ENCODE data around the gene TMEM175.

TMEM175 gene

DNA sequence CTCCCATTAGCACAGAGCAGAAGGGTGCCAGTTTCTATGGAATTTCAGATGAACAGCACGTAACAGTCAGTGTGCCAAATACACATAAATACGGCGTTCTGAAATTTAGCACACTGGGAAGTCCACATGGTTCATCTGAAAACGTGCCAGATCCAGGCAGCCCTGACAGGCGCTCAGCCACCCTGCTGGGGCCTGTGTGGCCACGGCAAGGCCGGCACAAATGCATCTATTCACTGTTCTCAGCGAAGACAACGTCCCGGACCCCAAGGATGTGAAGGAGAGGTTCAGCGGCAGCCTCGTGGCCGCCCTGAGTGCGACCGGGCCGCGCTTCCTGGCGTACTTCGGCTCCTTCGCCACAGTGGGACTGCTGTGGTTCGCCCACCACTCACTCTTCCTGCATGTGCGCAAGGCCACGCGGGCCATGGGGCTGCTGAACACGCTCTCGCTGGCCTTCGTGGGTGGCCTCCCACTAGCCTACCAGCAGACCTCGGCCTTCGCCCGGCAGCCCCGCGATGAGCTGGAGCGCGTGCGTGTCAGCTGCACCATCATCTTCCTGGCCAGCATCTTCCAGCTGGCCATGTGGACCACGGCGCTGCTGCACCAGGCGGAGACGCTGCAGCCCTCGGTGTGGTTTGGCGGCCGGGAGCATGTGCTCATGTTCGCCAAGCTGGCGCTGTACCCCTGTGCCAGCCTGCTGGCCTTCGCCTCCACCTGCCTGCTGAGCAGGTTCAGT lies 25.5 kb downstream of the TMEM175 start:
- no peak overlapping the region for H3K27ac ChIP-seq (ENCODE audit: low read length)
- H3K9me3 ChIP-seq (ENCODE audit: control insufficient read depth, low read depth, low read length), result no peaks in the 10 kb centered on the region
- H3K9ac ChIP-seq (ENCODE audit: low read length), result no peak overlapping the region
- H3K4me3 ChIP-seq (ENCODE audit: low read length), result no peak overlapping the region
- no peaks in the 10 kb centered on the region for H3K27me3 ChIP-seq (ENCODE audit: control insufficient read depth, insufficient read depth, low read length)
- H3K4me1 ChIP-seq (ENCODE audit: control insufficient read depth, low read depth, low read length), result no peaks in the 10 kb centered on the region
- no peaks in the 10 kb centered on the region for H3K36me3 ChIP-seq (ENCODE audit: control insufficient read depth, low read depth, low read length)

GRCh38 chr4:958314-958665 lies 26.0 kb downstream of the TMEM175 start:
- Histone ChIP-seq H3K27me3 (ENCODE audit: control insufficient read depth, insufficient read depth, low read length) (no peaks in the 10 kb centered on the region), H3K36me3 (ENCODE audit: control insufficient read depth, low read depth, low read length) (no peaks in the 10 kb centered on the region), H3K4me3 (ENCODE audit: low read length) (no peak overlapping the region), H3K27ac (ENCODE audit: low read length) (no peak overlapping the region), H3K9me3 (ENCODE audit: control insufficient read depth, low read depth, low read length) (no peaks in the 10 kb centered on the region), H3K9ac (ENCODE audit: low read length) (no peak overlapping the region), H3K4me1 (ENCODE audit: control insufficient read depth, low read depth, low read length) (no peaks in the 10 kb centered on the region)

DNA sequence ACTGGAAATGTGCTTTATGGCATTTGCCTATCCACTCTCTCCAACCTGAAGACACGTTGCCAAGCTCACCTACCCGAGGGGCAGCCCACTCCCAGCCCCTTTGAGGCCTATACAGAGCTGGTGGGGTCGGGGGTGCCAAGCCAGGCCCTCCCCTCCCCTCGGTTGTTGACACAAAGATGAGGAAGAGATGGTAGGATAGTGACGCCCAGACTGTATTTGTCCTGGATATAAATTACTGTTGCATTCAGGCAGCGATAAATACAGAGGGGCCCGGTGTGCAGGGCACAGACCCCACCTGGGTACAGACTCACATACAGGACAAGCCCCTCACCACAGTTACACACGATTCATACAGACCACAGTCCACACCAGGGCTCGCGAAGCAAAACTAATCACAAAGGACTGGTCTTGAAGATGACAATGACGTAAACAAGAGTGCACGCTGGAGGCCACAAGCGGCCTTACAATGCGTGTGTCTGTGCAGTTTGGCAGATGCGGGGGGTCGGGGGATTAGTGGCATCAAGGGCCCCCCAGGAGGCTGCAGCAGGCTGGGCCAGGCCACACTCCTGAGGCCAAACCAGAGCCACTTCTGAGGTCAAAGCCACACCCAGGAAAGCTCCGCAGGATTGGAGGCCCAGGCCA lies 26.6 kb downstream of the TMEM175 start:
- Histone ChIP-seq H3K4me3 (ENCODE audit: low read length) (no peak overlapping the region), H3K27me3 (ENCODE audit: control insufficient read depth, insufficient read depth, low read length) (no peaks in the 10 kb centered on the region), H3K36me3 (ENCODE audit: control insufficient read depth, low read depth, low read length) (no peaks in the 10 kb centered on the region), H3K4me1 (ENCODE audit: control insufficient read depth, low read depth, low read length) (no peaks in the 10 kb centered on the region), H3K9me3 (ENCODE audit: control insufficient read depth, low read depth, low read length) (no peaks in the 10 kb centered on the region), H3K9ac (ENCODE audit: low read length) (no peak overlapping the region), H3K27ac (ENCODE audit: low read length) (no peak overlapping the region)

GRCh38 chr4:959338-960139 lies 27.3 kb downstream of the TMEM175 start:
- Histone ChIP-seq H3K27ac (ENCODE audit: low read length) (no peak overlapping the region), H3K36me3 (ENCODE audit: control insufficient read depth, low read depth, low read length) (no peaks in the 10 kb centered on the region), H3K4me3 (ENCODE audit: low read length) (no peak overlapping the region), H3K27me3 (ENCODE audit: control insufficient read depth, insufficient read depth, low read length) (no peaks in the 10 kb centered on the region), H3K4me1 (ENCODE audit: control insufficient read depth, low read depth, low read length) (no peaks in the 10 kb centered on the region), H3K9me3 (ENCODE audit: control insufficient read depth, low read depth, low read length) (no peaks in the 10 kb centered on the region), H3K9ac (ENCODE audit: low read length) (no peak overlapping the region)

DNA sequence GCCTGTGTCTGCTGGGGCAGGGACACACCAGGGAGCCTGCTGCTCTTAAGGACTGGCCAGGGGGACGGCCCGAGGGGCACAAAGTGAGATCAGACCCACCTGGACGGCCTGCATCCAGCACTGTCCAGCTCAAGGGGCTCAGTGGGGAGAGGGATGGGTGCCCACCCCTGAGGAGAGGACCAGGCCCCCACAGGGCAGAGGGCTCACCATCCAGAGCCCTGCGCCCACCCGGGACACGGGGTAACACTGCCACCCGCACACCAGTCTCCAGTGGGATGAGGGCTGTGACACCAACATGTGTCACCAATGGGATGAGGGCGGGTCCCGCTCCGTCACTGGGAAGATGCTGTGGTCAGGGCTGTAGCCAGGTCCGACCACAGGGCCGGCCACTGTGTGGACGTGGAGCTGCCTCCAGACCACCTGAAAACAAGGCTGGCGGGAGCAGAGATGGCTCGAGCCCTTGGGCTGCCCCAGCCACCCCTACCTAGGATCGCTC lies 27.9 kb downstream of the TMEM175 start:
- Histone ChIP-seq H3K4me1 (ENCODE audit: control insufficient read depth, low read depth, low read length) (no peaks in the 10 kb centered on the region), H3K36me3 (ENCODE audit: control insufficient read depth, low read depth, low read length) (no peaks in the 10 kb centered on the region), H3K9ac (ENCODE audit: low read length) (no peak overlapping the region), H3K27me3 (ENCODE audit: control insufficient read depth, insufficient read depth, low read length) (no peaks in the 10 kb centered on the region), H3K9me3 (ENCODE audit: control insufficient read depth, low read depth, low read length) (no peaks in the 10 kb centered on the region), H3K4me3 (ENCODE audit: low read length) (no peak overlapping the region), H3K27ac (ENCODE audit: low read length) (no peak overlapping the region)

DNA sequence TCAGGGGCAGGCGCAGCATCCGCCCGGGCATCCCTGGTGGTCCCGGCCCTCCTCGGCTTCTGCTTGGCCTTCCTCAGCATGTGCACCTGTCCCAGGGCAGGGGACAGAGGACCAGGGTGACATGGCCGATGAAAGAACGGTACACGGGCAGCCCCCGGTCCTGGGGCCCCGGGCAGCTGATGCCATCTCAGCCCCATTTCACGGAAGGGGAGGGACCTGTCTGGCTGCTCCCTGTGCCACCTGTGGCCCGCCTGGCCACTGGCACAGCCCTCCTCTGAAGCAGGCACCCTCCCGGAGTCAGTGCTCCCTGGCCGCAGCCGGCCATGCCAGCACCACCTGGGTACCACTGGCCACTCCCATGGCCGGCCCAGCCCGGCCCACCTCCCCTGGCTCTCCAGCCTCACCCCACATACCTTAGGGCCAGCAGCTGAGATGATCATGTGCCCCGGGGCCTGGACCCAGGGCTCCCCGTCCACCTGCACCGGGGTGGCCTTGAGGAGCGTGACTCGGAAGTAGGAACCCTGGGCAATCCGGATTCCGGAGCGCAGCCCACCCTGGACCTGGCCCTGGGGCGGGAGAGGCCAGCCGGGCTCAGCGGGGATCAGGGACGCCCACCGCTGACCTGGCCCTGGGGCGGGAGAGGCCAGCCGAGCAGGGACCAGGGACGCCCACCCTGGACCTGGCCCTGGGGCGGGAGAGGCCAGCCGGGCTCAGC lies 28.5 kb downstream of the TMEM175 start:
- Histone ChIP-seq H3K4me1 (ENCODE audit: control insufficient read depth, low read depth, low read length) (no peaks in the 10 kb centered on the region), H3K36me3 (ENCODE audit: control insufficient read depth, low read depth, low read length) (no peaks in the 10 kb centered on the region), H3K27me3 (ENCODE audit: control insufficient read depth, insufficient read depth, low read length) (no peaks in the 10 kb centered on the region), H3K9ac (ENCODE audit: low read length) (no peak overlapping the region), H3K9me3 (ENCODE audit: control insufficient read depth, low read depth, low read length) (no peaks in the 10 kb centered on the region), H3K27ac (ENCODE audit: low read length) (no peak overlapping the region), H3K4me3 (ENCODE audit: low read length) (no peak overlapping the region)

GRCh38 chr4:961351-962230 lies 29.3 kb downstream of the TMEM175 start:
- Histone ChIP-seq H3K36me3 (ENCODE audit: control insufficient read depth, low read depth, low read length) (no peaks in the 10 kb centered on the region), H3K4me3 (ENCODE audit: low read length) (no peak overlapping the region), H3K27ac (ENCODE audit: low read length) (no peak overlapping the region), H3K27me3 (ENCODE audit: control insufficient read depth, insufficient read depth, low read length) (peaks cover 5% of the 10 kb centered on the region), H3K9me3 (ENCODE audit: control insufficient read depth, low read depth, low read length) (no peaks in the 10 kb centered on the region), H3K9ac (ENCODE audit: low read length) (no peak overlapping the region), H3K4me1 (ENCODE audit: control insufficient read depth, low read depth, low read length) (no peaks in the 10 kb centered on the region)

GRCh38 chr4:962231-963208 lies 30.3 kb downstream of the TMEM175 start:
- H3K4me1 ChIP-seq (ENCODE audit: control insufficient read depth, low read depth, low read length), result no peaks in the 10 kb centered on the region
- no peaks in the 10 kb centered on the region for H3K36me3 ChIP-seq (ENCODE audit: control insufficient read depth, low read depth, low read length)
- no peak overlapping the region for H3K4me3 ChIP-seq (ENCODE audit: low read length)
- H3K27me3 ChIP-seq (ENCODE audit: control insufficient read depth, insufficient read depth, low read length), result peaks cover 15% of the 10 kb centered on the region
- no peaks in the 10 kb centered on the region for H3K9me3 ChIP-seq (ENCODE audit: control insufficient read depth, low read depth, low read length)
- no peak overlapping the region for H3K9ac ChIP-seq (ENCODE audit: low read length)
- H3K27ac ChIP-seq (ENCODE audit: low read length), result no peak overlapping the region

- Histone ChIP-seq H3K4me3 (ENCODE audit: low read length) (no peak overlapping the region), H3K27ac (ENCODE audit: low read length) (no peak overlapping the region), H3K9ac (ENCODE audit: low read length) (no peak overlapping the region), H3K27me3 (ENCODE audit: control insufficient read depth, insufficient read depth, low read length) (peaks cover 24% of the 10 kb centered on the region), H3K9me3 (ENCODE audit: control insufficient read depth, low read depth, low read length) (no peaks in the 10 kb centered on the region), H3K4me1 (ENCODE audit: control insufficient read depth, low read depth, low read length) (no peaks in the 10 kb centered on the region), H3K36me3 (ENCODE audit: control insufficient read depth, low read depth, low read length) (no peaks in the 10 kb centered on the region)
These were observed 31.3 kb downstream of the TMEM175 start for GRCh38 chr4:963276-964225.

Data from iPS-18a (cell line).